Measurements from ENCODE around the gene UPK3A. TPM values are rescaled to one million over a fixed set of nuclear protein-coding genes. Genes with fewer than 3 reads are reported as not detected.

UPK3A gene
- total and polyA plus RNA-seq, 2 of the 8 experiments (the other 6 are each of a cell fraction or from before 2014, with no cell fraction given) = 0.35 to 1.7 TPM

- WGBS, 2 experiments (ENCODE audit: extremely low coverage in 1 of 2, insufficient coverage in 1 of 2, insufficient read length in 1 of 2, insufficient replicate concordance in 2 of 2, low coverage in 1 of 2, low lambda C conversion rate in 2 of 2, missing lambda C conversion rate in 1 of 2) = 8% methylated on average over 12 of the region's 66 CpGs; no CpG with 5 or more reads in 1 of the 2 experiments
- H3K27ac ChIP-seq (ENCODE audit: low read depth, low read length) = no peak within 1 kb of the TSS
- TF ChIP-seq RAD21 (IDR thresholded peaks at IDR 0.05 in 1 of 2, conservative IDR thresholded peaks at IDR 0.05 in 1 of 2; ENCODE audit: low read depth in 2 of 2, low read length in 2 of 2) (no peak), CBX8 (IDR thresholded peaks at IDR 0.05; ENCODE audit: borderline replicate concordance, low read depth, low read length) (no peak), USF2 (IDR thresholded peaks at IDR 0.05; ENCODE audit: low read length) (no peak), POLR2A (IDR thresholded peaks at IDR 0.05; ENCODE audit: control extremely low read depth in 1 of 2, low read depth in 2 of 2, low read length in 2 of 2) (no peak), POU5F1 (IDR thresholded peaks at IDR 0.05; ENCODE audit: low read depth, low read length) (no peak), TBP (IDR thresholded peaks at IDR 0.05; ENCODE audit: low read depth, low read length) (no peak), JUN (IDR thresholded peaks at IDR 0.05; ENCODE audit: low read depth, low read length) (no peak), TAF7 (optimal IDR thresholded peaks at IDR 0.05; ENCODE audit: borderline replicate concordance, low read depth, low read length) (no peak)
Observed at GRCh38 chr22:45240810-45241631, 43.7 kb upstream of the UPK3A start, which contains the start of gene KIAA0930. Gene KIAA0930, minus strand, starts transcription at chr22:45240894. Its CDS starts 191 bp downstream, at chr22:45240703.

More at GRCh38 chr22:45240810-45241631, 43.7 kb upstream of the UPK3A start, which contains the start of gene KIAA0930:
- FAIRE-seq (no peak), DNase-seq (ENCODE audit: low read depth in 1 of 2, low spot score in 2 of 2) (peak in 1 of 2 experiments; percentile 92)
- Histone ChIP-seq H2AFZ (ENCODE audit: low read length) (peak within 1 kb of the TSS; percentile 60), H4K91ac (replicated peaks; ENCODE audit: insufficient read length, low read length) (peak within 1 kb of the TSS; percentile 54), H2BK15ac (ENCODE audit: low read length) (peak within 1 kb of the TSS; percentile 31; the same call in 1 of the 2 replicates), H3K18ac (ENCODE audit: extremely low read depth, low read length) (peak within 1 kb of the TSS; percentile 81), H2BK20ac (ENCODE audit: low read length) (peak within 1 kb of the TSS; percentile 48; the same call in 1 of the 2 replicates), H3K27me3 (replicated peaks in 1 of 4; ENCODE audit: control insufficient read depth in 3 of 4, extremely low read depth in 1 of 4, insufficient read depth in 3 of 4, low read length in 3 of 4) (peaks cover 0 to 7% (median 3%) of the 10 kb centered on the region in 4 experiments; a peak in 4 of 7 replicates), H3K56ac (replicated peaks; ENCODE audit: insufficient read length, low read depth, low read length) (no peak within 1 kb of the TSS), H3K23me2 (ENCODE audit: low read depth, low read length) (peaks cover 11% of the 10 kb centered on the region), H3K79me2 (ENCODE audit: control insufficient read depth in 1 of 2, insufficient read depth in 2 of 2, low read length in 2 of 2) (peaks cover 0 to 3% of the 10 kb centered on the region in 2 experiments; a peak in 1 of 4 replicates), H3K4me2 (ENCODE audit: insufficient read depth in 1 of 2, low read depth in 2 of 2, low read length in 2 of 2) (peak within 1 kb of the TSS; percentile 88 to 96), H4K20me1 (replicated peaks in 1 of 2; ENCODE audit: control insufficient read depth in 1 of 2, insufficient read depth in 2 of 2, low read length in 2 of 2) (peaks cover 9% of the 10 kb centered on the region in 2 experiments), H3K4me1 (replicated peaks in 1 of 4; ENCODE audit: control insufficient read depth in 3 of 4, insufficient read depth in 4 of 4, low read length in 3 of 4) (peaks cover 3 to 19% (median 15%) of the 10 kb centered on the region in 4 experiments; a peak in 6 of 7 replicates), H2BK12ac (ENCODE audit: low read depth, low read length) (no peak within 1 kb of the TSS), H3K4ac (replicated peaks; ENCODE audit: insufficient read length, low read depth, low read length) (no peak within 1 kb of the TSS), H3K9me3 (ENCODE audit: insufficient read depth in 2 of 2, low read depth in 1 of 2, low read length in 1 of 2) (no peaks in the 10 kb centered on the region), H3K36me3 (ENCODE audit: control insufficient read depth in 2 of 4, insufficient read depth in 4 of 4, low read length in 3 of 4) (no peaks in the 10 kb centered on the region), H4K8ac (ENCODE audit: extremely low read depth, insufficient read depth, low read length) (peak within 1 kb of the TSS; percentile 90), H2AK5ac (ENCODE audit: low read depth, low read length) (no peak within 1 kb of the TSS), H2BK120ac (replicated peaks; ENCODE audit: low read depth, low read length) (peak within 1 kb of the TSS; percentile 23), H3K9ac (replicated peaks in 1 of 4; ENCODE audit: extremely low read depth in 1 of 4, low read depth in 3 of 4, low read length in 3 of 4) (peak within 1 kb of the TSS in 3 of 4 experiments; percentile 29 to 60 (median 36); a peak in 6 of 7 replicates), H2BK5ac (ENCODE audit: low read depth, low read length) (peak within 1 kb of the TSS; percentile 66; the same call in 1 of the 2 replicates), H3K79me1 (ENCODE audit: low read depth, low read length) (no peaks in the 10 kb centered on the region; the same call in 1 of the 2 replicates), H3K23ac (ENCODE audit: insufficient read length) (no peak within 1 kb of the TSS), H4K5ac (ENCODE audit: insufficient read length, low read depth, low read length) (no peak within 1 kb of the TSS), H3K14ac (ENCODE audit: insufficient read length) (no peak within 1 kb of the TSS), H3K4me3 (ENCODE audit: extremely low read depth in 1 of 4, insufficient read depth in 2 of 4, low read depth in 3 of 4, low read length in 4 of 4) (peak within 1 kb of the TSS; percentile 65 to 78 (median 72))
- ChIA-PET CTCF (ENCODE audit: partially characterized antibody) (no interaction called here), POLR2A (ENCODE audit: partially characterized antibody) (interaction anchor here (0.7 kb wide), 1 partner anchor 234 kb away, joined by 4 read pairs; no protein-coding TSS in a partner anchor)
